SU-DHL-6 (cell line): Measurements from ENCODE around the gene AP1G2.
"Not testable (repeated sequence)": the region's sequence is repeated elsewhere in the genome, so short reads cannot be mapped to it uniquely, and the experiment has no call there.

Source experiments
- H2AFZ ChIP-seq: fragments of 200-600 bp; sonication (generic); 2 replicates; pipeline ENCODE4 v1.6.1; 2014; ENCODE audit warnings: low read depth, mild to moderate bottlenecking, moderate library complexity, mixed read lengths, antibody characterized with exemption, low read length; ENCODE audit not compliant: severe bottlenecking
- H3F3A ChIP-seq: fragments of 200-600 bp; shearing (Covaris generic); 2 replicates; pipeline ENCODE4 v1.6.0; 2016; ENCODE audit warnings: antibody characterized with exemption, mild to moderate bottlenecking; ENCODE audit not compliant: insufficient read depth
- H3K27ac ChIP-seq: fragments of 200-600 bp; sonication (generic); 2 replicates; pipeline ENCODE4 v1.5.1; 2016; ENCODE audit warnings: low read depth, mild to moderate bottlenecking, low read length, moderate library complexity, mixed read lengths
- H3K27me3 ChIP-seq: fragments of 200-600 bp; sonication (generic), shearing (Covaris generic); 2 replicates; pipeline ENCODE4 v1.6.0; 2014; ENCODE audit warnings: mild to moderate bottlenecking, low read length
- H3K36me3 ChIP-seq: fragments of 200-600 bp; sonication (generic); 2 replicates; pipeline ENCODE4 v1.6.1; 2014; ENCODE audit warnings: mild to moderate bottlenecking, low read length, mixed read lengths
- H3K4me2 ChIP-seq: fragments of 300-600, 200-600 bp; shearing (Covaris generic), sonication (generic); 2 replicates; pipeline ENCODE4 v1.6.0; 2014; ENCODE audit warnings: low read length, low read depth, mild to moderate bottlenecking; ENCODE audit not compliant: poor library complexity, severe bottlenecking
- H3K4me3 ChIP-seq: fragments of 200-600 bp; sonication (generic); 2 replicates; pipeline ENCODE4 v1.5.1; 2014; ENCODE audit warnings: antibody characterized with exemption, low read length, mild to moderate bottlenecking, mixed read lengths; ENCODE audit not compliant: insufficient read depth, poor library complexity, severe bottlenecking
- H3K79me2 ChIP-seq: fragments of 200-600 bp; sonication (generic); 2 replicates; pipeline ENCODE4 v1.6.1; 2014; ENCODE audit warnings: mild to moderate bottlenecking, low read length, moderate library complexity; ENCODE audit not compliant: insufficient read depth
- H3K9ac ChIP-seq: fragments of 200-600 bp; sonication (generic); 2 replicates; pipeline ENCODE4 v1.7.0; 2014; ENCODE audit warnings: mild to moderate bottlenecking, low read length
- H3K9me2 ChIP-seq: fragments of 200-600 bp; sonication (generic); replicated peaks from 2 replicates; pipeline ENCODE4 v1.6.1; 2014; ENCODE audit warnings: low read length; ENCODE audit not compliant: insufficient read depth
- H3K9me3 ChIP-seq: fragments of 200-600 bp; sonication (generic); 2 replicates; pipeline ENCODE4 v1.6.1; 2014; ENCODE audit warnings: low read length, mixed read lengths; ENCODE audit not compliant: insufficient read depth
- H4K20me1 ChIP-seq: fragments of 200-600 bp; sonication (generic); 2 replicates; pipeline ENCODE4 v1.6.1; 2014; ENCODE audit warnings: low read depth, mild to moderate bottlenecking, antibody characterized with exemption, low read length, moderate library complexity, mixed read lengths
- EZH2phosphoT487 ChIP-seq: fragments of 200-600 bp; sonication (generic), shearing (Covaris generic); conservative IDR thresholded peaks from 2 replicates; pipeline ENCODE4 v1.6.1; 2018; ENCODE audit warnings: mild to moderate bottlenecking, antibody characterized with exemption, low read length, moderate library complexity, mixed read lengths
- TF ChIP-seq, protein P1 (sequence below): fragments of 200-600 bp; sonication (generic); IDR thresholded peaks from one replicate; pipeline ENCODE4 v1.5.1; 2017; ENCODE audit warnings: antibody characterized with exemption, mild to moderate bottlenecking, low read length, moderate library complexity; ENCODE audit not compliant: insufficient read depth, poor library complexity, severe bottlenecking

AP1G2 gene

DNA sequence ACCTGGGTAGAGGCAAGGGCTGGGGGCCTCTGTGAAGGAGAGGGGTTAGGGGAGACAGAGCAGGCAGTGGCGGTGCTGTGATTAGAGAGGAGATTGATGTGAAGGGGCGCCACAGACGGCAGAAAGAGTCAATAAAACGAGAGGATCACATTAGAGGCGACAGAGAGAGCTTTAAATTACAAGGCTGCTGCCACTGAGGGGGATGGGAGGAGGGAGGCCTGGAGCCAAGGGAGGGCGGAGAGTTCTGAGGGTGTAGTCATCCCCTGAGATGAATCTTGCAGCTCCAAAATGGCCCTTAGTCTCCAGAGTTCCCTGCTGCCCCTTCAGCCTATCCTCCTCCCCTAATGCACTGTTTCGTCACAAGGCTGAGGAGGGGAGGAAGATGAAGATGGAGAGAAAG lies 28.8 kb downstream of the AP1G2 start:
- Histone ChIP-seq H3K4me3 (no peak overlapping the region), H3K36me3 (no peaks in the 10 kb centered on the region), H3K27me3 (no peaks in the 10 kb centered on the region), H3K27ac (no peak overlapping the region), H3F3A (no peaks in the 10 kb centered on the region), H2AFZ (no peak overlapping the region), H3K9ac (no peak overlapping the region), H3K4me2 (no peak overlapping the region), H3K79me2 (no peaks in the 10 kb centered on the region), H3K9me3 (no peaks in the 10 kb centered on the region), H3K9me2 (no peaks in the 10 kb centered on the region), H4K20me1 (no peaks in the 10 kb centered on the region)
- TF ChIP-seq EZH2phosphoT487 = no peak
- TF ChIP-seq, protein P1, sequence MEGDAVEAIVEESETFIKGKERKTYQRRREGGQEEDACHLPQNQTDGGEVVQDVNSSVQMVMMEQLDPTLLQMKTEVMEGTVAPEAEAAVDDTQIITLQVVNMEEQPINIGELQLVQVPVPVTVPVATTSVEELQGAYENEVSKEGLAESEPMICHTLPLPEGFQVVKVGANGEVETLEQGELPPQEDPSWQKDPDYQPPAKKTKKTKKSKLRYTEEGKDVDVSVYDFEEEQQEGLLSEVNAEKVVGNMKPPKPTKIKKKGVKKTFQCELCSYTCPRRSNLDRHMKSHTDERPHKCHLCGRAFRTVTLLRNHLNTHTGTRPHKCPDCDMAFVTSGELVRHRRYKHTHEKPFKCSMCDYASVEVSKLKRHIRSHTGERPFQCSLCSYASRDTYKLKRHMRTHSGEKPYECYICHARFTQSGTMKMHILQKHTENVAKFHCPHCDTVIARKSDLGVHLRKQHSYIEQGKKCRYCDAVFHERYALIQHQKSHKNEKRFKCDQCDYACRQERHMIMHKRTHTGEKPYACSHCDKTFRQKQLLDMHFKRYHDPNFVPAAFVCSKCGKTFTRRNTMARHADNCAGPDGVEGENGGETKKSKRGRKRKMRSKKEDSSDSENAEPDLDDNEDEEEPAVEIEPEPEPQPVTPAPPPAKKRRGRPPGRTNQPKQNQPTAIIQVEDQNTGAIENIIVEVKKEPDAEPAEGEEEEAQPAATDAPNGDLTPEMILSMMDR = no peak

DNA sequence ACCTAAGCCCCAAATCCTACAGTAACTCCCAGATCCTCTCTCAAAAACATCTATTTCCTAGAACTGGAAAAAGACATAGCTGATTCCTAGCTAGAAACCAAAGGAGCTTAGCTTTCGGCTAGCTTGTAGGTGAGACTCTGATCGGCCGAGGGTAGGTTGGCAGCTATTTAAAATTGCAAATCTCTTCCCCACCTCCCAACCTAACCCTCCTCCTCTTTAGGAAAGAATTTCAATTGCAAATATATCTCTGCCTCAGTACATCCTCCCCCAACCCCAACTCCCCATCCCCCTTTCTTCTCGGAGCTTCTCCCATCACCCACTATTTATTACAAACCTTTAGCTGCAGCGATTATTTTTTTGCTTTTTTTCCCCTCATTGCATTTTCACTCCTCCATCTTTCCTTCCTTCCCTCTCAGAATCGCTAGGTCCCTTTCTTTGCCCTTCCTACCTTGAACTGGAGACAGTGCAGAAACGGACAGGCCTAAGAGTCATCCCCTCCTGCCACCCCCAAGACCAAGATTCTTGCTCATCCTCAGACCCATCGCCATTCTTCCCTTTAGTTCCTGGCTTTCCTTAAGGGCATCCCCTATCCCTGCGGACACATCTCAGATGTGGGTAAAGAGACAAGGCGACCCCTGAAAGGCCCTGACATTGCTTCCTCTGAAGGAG lies 29.4 kb downstream of the AP1G2 start:
- Histone ChIP-seq H3K9me3 (no peaks in the 10 kb centered on the region), H3K4me3 (no peak overlapping the region), H3K4me2 (no peak overlapping the region), H2AFZ (no peak overlapping the region), H3K79me2 (no peaks in the 10 kb centered on the region), H3K27me3 (no peaks in the 10 kb centered on the region), H3K9me2 (no peaks in the 10 kb centered on the region), H3F3A (no peaks in the 10 kb centered on the region), H3K9ac (no peak overlapping the region), H3K27ac (no peak overlapping the region), H3K36me3 (no peaks in the 10 kb centered on the region), H4K20me1 (no peaks in the 10 kb centered on the region)
- TF ChIP-seq, protein P1 = no peak
- TF ChIP-seq EZH2phosphoT487 = no peak

DNA sequence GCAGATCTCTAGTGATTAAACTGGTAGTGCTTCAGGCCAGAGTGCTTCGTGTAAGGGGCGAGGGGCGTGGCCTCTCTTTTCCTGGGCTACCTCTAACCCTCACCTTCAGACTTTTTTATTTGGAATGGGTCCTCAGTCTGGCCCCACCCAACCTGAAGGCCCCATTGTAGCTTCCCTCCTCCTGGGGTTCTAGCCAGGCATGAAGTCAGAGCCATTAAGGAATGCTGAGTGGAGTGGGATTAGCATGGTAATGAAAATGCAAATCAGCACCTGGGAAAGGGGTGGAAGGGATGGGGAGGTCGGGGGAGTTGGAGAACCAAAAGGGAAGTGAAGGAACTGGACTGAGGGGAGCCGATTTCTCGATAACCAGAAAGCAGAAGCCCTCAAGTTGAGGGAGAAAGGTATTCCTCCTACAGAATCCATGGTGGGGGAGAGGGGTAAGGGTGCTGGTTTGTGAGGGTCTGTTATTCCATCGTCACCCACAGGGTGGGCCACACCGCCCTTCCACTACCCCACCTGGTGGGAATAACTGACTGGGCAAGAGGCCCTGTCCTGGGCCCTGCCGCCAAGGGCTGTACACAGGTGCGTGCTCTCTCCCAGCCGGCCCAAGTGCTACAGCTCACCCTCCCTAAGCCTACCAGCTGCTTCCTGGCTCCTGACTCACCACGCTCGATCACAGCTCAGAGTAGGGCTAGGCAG lies 30.1 kb downstream of the AP1G2 start:
- H3K9me3 ChIP-seq = no peaks in the 10 kb centered on the region
- no peaks in the 10 kb centered on the region for H4K20me1 ChIP-seq
- H3K79me2 ChIP-seq = no peaks in the 10 kb centered on the region
- H2AFZ ChIP-seq = no peak overlapping the region
- H3K9me2 ChIP-seq = no peaks in the 10 kb centered on the region
- H3K4me2 ChIP-seq = no peak overlapping the region
- TF ChIP-seq, protein P1 = no peak
- TF ChIP-seq EZH2phosphoT487 = no peak
- no peaks in the 10 kb centered on the region for H3K27me3 ChIP-seq
- no peak overlapping the region for H3K27ac ChIP-seq
- H3K4me3 ChIP-seq = no peak overlapping the region
- H3K9ac ChIP-seq = no peak overlapping the region
- H3K36me3 ChIP-seq = no peaks in the 10 kb centered on the region
- H3F3A ChIP-seq = no peaks in the 10 kb centered on the region

DNA sequence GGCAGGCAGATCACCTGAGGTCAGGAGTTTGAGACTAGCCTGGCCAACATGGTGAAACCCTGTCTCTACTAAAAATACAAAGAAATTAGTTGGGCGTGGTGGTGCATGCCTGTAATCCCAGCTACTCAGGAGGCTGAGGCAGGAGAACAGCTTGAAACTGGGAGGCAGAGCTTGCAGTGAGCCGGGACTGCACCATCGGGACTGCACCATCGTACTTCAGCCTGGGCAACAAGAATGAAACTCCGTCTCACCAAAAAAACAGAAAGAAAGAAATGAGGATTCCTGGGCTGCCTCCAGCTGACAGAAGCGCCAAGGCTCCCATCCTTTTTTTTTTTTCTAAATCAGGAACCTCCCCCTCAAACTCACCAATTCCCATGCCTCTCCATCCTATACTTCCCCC lies 30.7 kb downstream of the AP1G2 start:
- H3K27ac ChIP-seq, H4K20me1 ChIP-seq, H3K9me3 ChIP-seq, H3F3A ChIP-seq, H3K9me2 ChIP-seq, H3K79me2 ChIP-seq, H3K4me3 ChIP-seq, H3K9ac ChIP-seq, H3K36me3 ChIP-seq, H3K4me2 ChIP-seq, H3K27me3 ChIP-seq, H2AFZ ChIP-seq: not testable (repeated sequence)
